HPDE6-E6E7 (cell line): Measurements from ENCODE around the gene SRCAP.

Source experiments
- DNase-seq: peaks from one replicate; pipeline ENCODE4 v3.0.0; 2011; ENCODE audit warnings: missing footprints; ENCODE audit errors: extremely low spot score

The SRCAP gene

GRCh38 chr16:30698816-30699614 lies at the start of gene SRCAP:
SRCAP (plus strand) TSS chr16:30699171; CDS start chr16:30700825, 1,654 bp downstream.
- peak; percentile 63 for DNase-seq

DNA sequence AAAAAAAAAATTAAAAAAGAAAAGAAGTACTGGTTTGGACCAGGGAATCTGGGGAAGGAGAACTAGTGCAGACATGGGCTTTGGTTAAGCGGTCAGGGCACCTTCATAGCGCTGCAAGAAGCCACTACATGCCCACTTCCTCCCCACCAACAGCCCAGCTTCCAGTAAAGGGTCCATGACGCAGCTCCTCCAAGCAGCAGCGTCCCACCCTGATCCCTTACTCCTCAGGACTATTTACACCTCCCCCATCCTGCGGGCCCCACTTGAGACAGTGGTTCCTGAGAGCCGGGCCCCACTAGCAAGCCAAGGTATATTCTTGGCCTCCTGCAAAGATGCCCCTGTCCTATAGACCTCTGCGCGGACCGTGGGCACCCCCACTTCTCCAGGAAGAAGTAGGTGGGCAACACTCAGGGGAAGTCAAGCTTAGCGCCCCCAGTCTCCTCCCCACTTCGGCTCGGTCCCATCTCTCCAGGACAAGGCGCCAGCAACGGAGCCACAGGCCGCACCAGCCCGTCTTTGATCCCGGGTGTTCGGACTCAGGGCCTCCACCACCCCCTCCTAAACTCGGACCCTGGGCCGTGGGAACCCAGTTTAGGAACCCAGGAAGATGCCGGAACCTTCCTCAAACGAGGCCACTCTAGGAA lies 49.1 kb upstream of the SRCAP start:
- no peak for DNase-seq

DNA sequence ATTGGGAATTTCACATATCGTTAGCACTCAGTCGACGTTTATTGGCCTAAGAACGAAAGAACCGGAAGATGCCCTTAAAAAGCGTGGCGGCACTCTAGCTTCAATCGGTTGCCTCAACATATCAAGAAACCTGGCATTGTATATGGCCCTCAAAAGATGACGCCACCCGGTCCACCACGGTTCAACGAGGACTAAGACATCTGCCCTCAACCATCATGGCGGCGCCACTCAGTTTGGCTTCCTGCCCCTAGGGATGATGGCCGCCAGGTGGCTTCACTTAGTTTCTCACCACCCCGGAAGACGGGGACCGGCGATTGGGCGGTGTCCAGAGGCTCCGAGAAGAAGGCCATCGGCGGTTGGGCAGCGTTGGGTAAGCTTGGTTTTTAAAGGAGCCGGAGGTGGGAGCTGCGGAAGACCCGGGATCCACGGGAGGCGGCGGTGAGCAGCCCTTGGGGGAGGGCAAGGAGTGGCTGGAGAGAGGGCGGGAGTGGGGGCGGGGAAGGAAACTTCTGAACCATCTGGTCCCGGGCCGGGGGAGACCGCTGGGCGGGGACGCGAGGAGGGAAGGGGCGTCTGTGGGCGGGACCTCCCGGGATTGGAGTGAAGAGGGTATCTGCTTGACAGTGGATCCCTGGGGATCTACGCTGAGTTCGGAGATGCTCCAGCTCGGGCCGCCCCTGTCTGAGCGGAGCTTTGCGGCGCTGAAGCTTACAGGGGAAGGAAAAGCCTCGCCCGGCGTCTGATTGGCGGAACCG lies 48.4 kb upstream of the SRCAP start, which contains the start of gene PRR14:
TSS of gene PRR14 (plus strand) at position 592 of the 755 bp plus-strand sequence. CDS start 686 bp downstream, outside the sequence.
- peak; percentile 96 for DNase-seq

DNA sequence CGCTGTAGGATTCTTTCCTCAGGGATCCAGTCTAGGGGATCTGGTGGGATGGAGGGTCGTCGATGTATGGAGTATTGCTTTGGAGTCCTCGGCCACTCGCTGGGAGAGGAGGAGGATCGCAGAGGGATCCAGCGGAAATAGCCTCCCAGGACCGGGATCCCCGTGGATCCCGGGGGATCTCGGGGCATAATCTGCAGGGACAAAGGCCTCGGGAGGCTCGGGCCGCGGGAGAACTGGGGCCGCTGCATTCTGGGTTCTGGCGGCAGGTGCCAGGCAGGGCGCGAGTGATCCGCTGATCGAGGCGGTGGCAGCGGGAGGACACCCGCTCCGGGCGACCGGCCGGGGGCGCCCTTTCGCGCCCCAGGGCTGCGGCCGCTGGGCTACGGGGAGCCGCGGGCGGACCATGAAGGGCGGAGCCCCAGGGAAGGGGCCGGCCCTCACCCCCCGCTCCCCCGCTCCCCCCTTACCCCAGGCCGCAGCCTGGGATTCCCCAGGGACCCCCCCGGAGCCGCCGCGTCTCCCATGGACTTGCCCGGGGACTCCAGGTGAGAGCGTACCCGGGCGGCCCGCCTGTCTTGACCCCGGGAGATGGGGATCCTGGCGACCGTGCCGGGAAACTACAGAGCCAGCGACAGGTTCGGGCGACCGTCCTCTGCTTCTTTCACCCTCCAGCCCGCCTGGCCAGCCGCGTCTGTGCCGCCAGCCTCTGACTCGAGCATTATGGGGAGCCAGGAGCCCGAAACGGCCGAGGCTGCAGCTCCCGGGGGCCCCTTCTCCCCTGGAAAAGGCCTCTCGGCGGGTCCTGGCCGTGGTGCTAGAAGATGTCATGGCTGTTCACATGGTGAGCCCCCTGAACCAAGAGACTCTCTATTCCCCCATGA lies 47.6 kb upstream of the SRCAP start:
- DNase-seq = peak; percentile 62

GRCh38 chr16:30652005-30652296 lies 47.0 kb upstream of the SRCAP start:
- DNase-seq = no peak

- DNase-seq = no peak
Observed at GRCh38 chr16:30652718-30653117, 46.3 kb upstream of the SRCAP start.

GRCh38 chr16:30654856-30655255 lies 44.1 kb upstream of the SRCAP start:
- no peak for DNase-seq

- DNase-seq = no peak
Observed at GRCh38 chr16:30655815-30656347, 43.1 kb upstream of the SRCAP start.

DNA sequence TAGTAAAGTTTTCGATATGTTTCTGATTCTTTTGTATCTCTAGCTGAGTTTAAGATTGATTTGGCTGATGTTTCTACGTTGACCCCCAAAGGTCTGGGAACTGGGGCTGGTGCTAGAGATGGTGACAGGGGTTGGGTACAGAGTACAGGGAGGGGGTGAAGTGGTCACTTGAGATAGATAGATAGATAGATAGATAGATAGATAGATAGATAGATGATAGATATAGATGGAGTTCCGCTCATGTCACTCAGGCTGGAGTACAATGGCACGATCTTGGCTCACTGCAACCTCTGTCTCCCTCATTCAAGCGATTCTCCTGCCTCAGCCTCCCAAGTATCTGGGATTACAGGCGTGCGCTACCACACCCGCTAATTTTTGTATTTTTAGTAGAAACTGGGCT lies 42.6 kb upstream of the SRCAP start:
- DNase-seq = no peak

- peak; percentile 6 for DNase-seq
Observed at GRCh38 chr16:30656974-30657865, 41.8 kb upstream of the SRCAP start.

- peak; percentile 94 for DNase-seq
Observed at GRCh38 chr16:30657866-30658730, 40.9 kb upstream of the SRCAP start, which contains the start of gene FBRS. FBRS (plus strand) TSS chr16:30658431; CDS start chr16:30659519, 1,088 bp downstream.

GRCh38 chr16:30658731-30659506 lies 40.1 kb upstream of the SRCAP start:
- peak; percentile 82 for DNase-seq

DNA sequence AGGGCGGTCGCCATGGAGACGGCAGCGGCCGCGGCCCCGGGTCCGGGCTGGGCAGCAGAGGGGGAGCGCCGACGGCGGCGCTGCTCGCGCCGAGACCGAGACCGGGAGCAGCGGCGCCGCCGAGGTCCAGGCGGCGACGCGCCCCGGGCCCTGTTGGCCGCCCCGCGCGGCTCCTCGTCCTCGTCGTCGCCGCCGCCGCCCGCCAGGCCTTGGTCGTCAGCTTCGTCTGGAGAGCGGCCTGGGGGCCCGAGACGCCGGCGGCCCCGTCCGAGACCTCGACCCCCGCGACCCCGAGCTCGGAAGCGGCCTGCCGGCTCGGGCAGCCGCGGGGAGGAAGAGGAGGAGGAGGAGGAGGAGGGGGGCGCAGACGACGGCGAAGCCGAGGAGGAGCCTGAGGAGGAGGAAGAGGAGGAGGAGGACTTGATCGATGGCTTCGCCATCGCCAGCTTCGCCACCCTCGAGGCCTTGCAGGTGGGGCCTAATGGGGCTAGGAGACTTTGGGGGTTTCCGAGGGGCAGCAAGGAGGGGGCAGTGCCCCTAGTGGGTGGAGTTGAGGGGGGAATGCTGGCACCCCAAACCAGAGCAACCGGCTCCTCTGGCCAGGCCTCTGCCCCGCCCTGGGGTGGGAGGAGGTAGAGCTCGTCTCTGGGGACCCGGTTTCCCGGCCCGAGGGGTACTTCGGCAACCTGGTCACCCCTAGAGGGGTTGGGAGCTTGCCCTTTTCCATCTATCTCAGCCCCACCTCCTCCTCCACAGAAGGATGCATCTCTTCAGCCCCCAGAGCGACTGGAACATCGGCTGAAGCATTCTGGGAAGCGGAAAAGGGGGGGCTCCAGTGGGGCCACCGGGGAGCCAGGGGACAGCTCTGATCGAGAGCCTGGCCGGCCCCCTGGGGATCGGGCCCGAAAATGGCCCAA lies 39.2 kb upstream of the SRCAP start:
- peak; percentile 27 for DNase-seq

DNA sequence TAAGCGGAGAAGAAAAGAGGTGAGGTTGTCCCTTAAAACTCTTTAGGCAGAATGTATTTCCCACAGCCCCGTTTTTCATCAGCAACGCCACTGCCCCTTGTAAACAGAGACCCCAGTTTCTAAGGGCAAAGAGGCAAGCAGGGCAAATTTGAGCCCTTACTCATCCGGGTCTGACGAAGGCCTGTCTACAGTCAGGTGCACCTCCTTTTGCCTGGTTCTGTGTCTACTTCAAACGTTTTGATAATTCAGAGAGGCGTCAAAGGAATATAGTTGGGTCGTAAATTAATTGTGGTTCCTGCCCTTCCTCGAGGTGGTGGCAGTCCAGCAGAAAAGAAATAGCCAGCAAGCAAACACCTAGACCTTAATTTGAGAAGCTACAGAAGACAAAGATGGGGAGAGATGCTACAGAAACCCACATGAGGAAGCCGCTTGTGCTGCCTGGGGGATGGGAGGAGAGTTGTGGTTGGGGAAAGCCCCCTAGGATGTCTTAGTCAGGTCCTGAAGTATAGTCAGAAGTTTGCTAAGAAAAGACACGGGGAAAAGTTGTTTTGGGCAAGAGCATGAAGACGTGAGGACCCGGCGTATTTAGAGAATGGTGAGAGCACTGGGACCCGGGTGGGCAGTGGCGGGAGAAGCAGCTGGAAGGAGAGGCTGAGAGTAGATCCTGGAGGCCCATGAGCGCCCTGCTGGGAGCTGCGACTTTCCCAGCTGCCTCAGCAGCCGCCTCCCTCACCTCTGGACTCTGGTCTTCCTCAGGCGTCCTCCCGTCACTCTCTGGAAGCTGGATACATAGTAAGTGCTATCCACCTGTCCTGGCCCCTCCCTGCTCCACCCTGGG lies 38.3 kb upstream of the SRCAP start:
- DNase-seq = no peak

GRCh38 chr16:30662449-30662848 lies 36.5 kb upstream of the SRCAP start:
- no peak for DNase-seq

- DNase-seq = no peak
Observed at GRCh38 chr16:30663038-30663437, 35.9 kb upstream of the SRCAP start.
